Gastrocnemius medialis (tissue), 4 donors: ENCODE results near the gene REEP1. TPM values are rescaled to one million over a fixed set of nuclear protein-coding genes. Genes with fewer than 3 reads are reported as not detected.

ENCODE experiments used
- ATAC-seq, 2 donors: fragments of 150-250 bp; one replicate each; pipeline ENCODE4 v1.9.1; 2016
- DNase-seq, 2 donors: peaks; one replicate each; pipeline ENCODE4 v3.0.0-alpha.2; 2019
- H3K27ac ChIP-seq, 4 donors: fragments of 200-600 bp; sonication (generic); 1 replicate in 1 of 4; 2 replicates in 3 of 4; pipeline ENCODE4 v1.5.1; 2016 to 2018; ENCODE audit warnings: mild to moderate bottlenecking in 2 of 4, moderate library complexity in 1 of 4
- H3K27me3 ChIP-seq, 3 donors: fragments of 200-600 bp; sonication (generic) in 2 of 3; 1 replicate in 1 of 3; 2 replicates in 2 of 3; pipeline versions ENCODE4 v1.5.1 to v1.6.0; 2016 to 2019; ENCODE audit warnings: mild to moderate bottlenecking in 1 of 3, moderate library complexity in 1 of 3
- H3K36me3 ChIP-seq, 2 donors: fragments of 200-600 bp; sonication (generic) in 1 of 2; one replicate each; pipeline ENCODE4 v1.5.1; 2017 to 2018
- H3K4me1 ChIP-seq, 2 donors: fragments of 200-600 bp; sonication (generic) in 1 of 2; one replicate each; pipeline ENCODE4 v1.5.1; 2016 to 2017; ENCODE audit warnings: mild to moderate bottlenecking in 2 of 2
- H3K4me3 ChIP-seq, 4 donors: fragments of 200-600 bp; sonication (generic) in 3 of 4; 1 replicate in 1 of 4; 2 replicates in 3 of 4; pipeline ENCODE4 v1.5.1; 2016 to 2019; ENCODE audit warnings: mild to moderate bottlenecking in 2 of 4
- H3K9me3 ChIP-seq, 3 donors: fragments of 200-600 bp; sonication (generic) in 2 of 3; 1 replicate in 1 of 3; 2 replicates in 2 of 3; pipeline ENCODE4 v1.5.1; 2016 to 2019
- POLR2A ChIP-seq, 2 donors: fragments of 450-650 bp; IDR thresholded peaks; one replicate each; pipeline ENCODE4 v1.6.1; 2017; ENCODE audit warnings: antibody characterized with exemption in 2 of 2, mild to moderate bottlenecking in 2 of 2, moderate library complexity in 2 of 2
- in situ Hi-C, 4 donors: fragments of 200-750 bp; cut with MboI; loops; one replicate each; pipeline versions ENCODE4 v1.15.0 to v1.8.0; 2017; ENCODE audit warnings: low sequenced_read_pairs in 4 of 4
- intact Hi-C: fragments of 100-400 bp; cut with DNase I; formaldehyde crosslinking; loops from one replicate; pipeline ENCODE4 v1.15.1; 2023; ENCODE audit warnings: low total_unique reads
- total RNA-seq, 4 donors: library from RNA; depleted of rRNA; stranded (reverse); fragments of >200 nt; gene quantifications; one replicate each; pipeline versions ENCODE4 v1.1.0 to v1.2.3, GENCODE V29; 2016
- TF ChIP-seq, protein P1 (sequence below), 5 experiments: fragments of 450-650 bp in 3 of 5; fragments of 200-600 bp in 2 of 5; sonication (generic) in 2 of 5; IDR thresholded peaks in 4 of 5; conservative IDR thresholded peaks in 1 of 5; 1 replicate in 4 of 5; 2 replicates in 1 of 5; pipeline ENCODE4 v1.5.1; 2016 to 2019; ENCODE audit warnings: antibody characterized with exemption in 5 of 5, mild to moderate bottlenecking in 3 of 5, moderate library complexity in 3 of 5

Gene REEP1
- total RNA-seq, 4 donors from 2014 or later, result 4.2 to 16.0 (median 6.3) TPM

DNA sequence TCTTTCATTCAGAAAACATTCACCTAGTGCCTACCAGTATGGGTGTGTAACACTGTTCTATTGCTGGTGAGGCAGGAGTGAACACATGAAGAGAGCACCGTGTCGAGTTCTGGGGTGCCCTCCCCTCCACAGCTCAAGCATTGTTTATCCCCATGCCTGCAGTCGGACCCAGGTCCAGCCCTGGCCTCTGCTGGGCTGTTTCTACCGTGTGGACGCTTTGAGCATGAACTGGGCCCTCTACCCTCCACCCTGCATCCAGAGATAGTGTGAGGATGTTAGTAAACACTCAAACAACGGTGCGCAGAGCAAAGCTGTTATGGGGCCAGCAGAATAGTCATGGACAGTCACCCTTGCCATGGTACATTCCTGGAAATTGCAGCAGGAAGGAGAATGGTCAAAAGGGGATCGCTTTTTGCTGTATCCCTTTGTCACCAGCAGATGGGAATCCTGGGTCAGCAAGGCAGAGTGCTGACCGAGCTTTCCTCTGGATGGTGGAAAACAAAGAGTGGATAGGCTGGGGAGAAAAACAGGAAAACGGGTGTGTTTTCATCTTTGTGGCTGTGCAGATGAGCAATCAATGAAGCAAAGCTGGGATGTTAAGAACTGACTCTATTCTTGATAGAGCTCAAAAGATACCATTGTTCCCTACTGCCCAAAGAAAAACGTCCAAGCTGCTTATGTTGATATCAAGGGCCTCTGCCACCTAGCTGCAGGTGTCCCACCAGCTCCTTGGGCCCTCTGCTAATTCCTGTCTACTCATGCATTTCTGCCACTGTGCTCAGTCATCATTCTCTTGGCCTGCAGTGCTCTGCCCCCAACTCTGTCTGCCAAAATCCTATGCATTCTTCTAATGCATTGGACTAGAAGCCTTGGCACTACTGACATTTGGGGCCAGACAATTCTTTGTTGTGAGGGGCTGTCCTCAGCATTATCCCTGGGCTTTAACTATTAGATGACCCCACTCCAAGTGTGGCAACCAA is 38.7 kb downstream of the REEP1 start:
- TF ChIP-seq POLR2A (IDR thresholded peaks at IDR 0.05), result no peak
- TF ChIP-seq, protein P1, sequence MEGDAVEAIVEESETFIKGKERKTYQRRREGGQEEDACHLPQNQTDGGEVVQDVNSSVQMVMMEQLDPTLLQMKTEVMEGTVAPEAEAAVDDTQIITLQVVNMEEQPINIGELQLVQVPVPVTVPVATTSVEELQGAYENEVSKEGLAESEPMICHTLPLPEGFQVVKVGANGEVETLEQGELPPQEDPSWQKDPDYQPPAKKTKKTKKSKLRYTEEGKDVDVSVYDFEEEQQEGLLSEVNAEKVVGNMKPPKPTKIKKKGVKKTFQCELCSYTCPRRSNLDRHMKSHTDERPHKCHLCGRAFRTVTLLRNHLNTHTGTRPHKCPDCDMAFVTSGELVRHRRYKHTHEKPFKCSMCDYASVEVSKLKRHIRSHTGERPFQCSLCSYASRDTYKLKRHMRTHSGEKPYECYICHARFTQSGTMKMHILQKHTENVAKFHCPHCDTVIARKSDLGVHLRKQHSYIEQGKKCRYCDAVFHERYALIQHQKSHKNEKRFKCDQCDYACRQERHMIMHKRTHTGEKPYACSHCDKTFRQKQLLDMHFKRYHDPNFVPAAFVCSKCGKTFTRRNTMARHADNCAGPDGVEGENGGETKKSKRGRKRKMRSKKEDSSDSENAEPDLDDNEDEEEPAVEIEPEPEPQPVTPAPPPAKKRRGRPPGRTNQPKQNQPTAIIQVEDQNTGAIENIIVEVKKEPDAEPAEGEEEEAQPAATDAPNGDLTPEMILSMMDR (IDR thresholded peaks at IDR 0.05 in 4 of 5, conservative IDR thresholded peaks at IDR 0.05 in 1 of 5), result peak in 4 of 5 experiments; percentile 5 to 47 (median 30)
- no peaks in the 10 kb centered on the region for H3K36me3 ChIP-seq
- ATAC-seq (peak; percentile 48 to 51), DNase-seq (no peak)
- intact Hi-C loops (no loop called here), in situ Hi-C loops (no loop called here)
- no peaks in the 10 kb centered on the region for H3K9me3 ChIP-seq
- H3K4me1 ChIP-seq, result peaks cover 36 to 37% of the 10 kb centered on the region in 2 donors
- no peaks in the 10 kb centered on the region for H3K27me3 ChIP-seq
- H3K27ac ChIP-seq, result peak overlapping the region in 3 of 4 donors; percentile 8 to 56 (median 38)
- no peak overlapping the region for H3K4me3 ChIP-seq

DNA sequence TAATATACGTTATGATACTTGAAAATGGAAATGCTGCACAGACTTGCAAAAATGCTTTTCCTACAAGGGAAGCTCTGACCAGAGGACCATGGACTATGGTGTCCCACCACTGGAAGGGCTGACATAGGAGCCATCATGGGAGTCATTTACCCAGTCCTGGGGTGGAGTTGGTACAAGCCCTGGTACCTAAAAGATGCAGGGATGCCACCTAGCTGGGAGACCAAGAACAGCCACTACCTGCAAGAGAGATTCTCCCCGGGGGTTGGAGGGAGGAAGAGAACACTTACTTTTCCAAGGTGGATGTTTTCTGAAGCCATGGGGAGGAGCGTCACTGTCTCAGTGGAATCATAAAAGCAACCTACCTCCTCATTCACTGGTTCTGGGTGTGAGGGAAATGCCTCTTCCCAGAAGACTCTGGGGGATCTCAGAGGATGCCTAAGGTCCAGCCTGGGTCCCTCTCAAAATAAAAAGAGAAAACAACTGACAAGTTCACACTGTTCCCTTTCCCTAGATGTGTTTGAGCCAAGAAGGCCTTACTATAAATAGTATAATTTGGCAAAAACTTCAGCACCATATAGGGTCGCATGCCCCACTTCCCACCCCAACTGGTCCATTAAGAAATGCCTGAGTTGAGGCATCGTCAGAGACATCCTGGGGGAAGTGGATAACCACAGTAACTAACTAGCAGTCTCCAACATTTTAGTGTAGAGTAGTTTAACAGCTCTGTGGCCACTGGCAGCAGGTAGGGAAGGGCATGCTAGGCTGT is 39.9 kb downstream of the REEP1 start:
- Histone ChIP-seq H3K4me1 (peaks cover 44 to 47% of the 10 kb centered on the region in 2 donors), H3K9me3 (no peaks in the 10 kb centered on the region), H3K36me3 (no peaks in the 10 kb centered on the region), H3K27ac (peak overlapping the region in 3 of 4 donors; percentile 8 to 56 (median 38)), H3K27me3 (no peaks in the 10 kb centered on the region), H3K4me3 (no peak overlapping the region)
- DNase-seq (no peak), ATAC-seq (peak; percentile 48 to 50)
- in situ Hi-C loops, result no loop called here
- no peak for TF ChIP-seq POLR2A (IDR thresholded peaks at IDR 0.05)
- TF ChIP-seq, protein P1 (IDR thresholded peaks at IDR 0.05 in 4 of 5, conservative IDR thresholded peaks at IDR 0.05 in 1 of 5), result peak in 2 of 5 experiments; percentile 27 to 38
- intact Hi-C loops, result loop anchor here (2.0 kb wide), 1 partner anchor 77 kb away; no protein-coding TSS in a partner anchor

DNA sequence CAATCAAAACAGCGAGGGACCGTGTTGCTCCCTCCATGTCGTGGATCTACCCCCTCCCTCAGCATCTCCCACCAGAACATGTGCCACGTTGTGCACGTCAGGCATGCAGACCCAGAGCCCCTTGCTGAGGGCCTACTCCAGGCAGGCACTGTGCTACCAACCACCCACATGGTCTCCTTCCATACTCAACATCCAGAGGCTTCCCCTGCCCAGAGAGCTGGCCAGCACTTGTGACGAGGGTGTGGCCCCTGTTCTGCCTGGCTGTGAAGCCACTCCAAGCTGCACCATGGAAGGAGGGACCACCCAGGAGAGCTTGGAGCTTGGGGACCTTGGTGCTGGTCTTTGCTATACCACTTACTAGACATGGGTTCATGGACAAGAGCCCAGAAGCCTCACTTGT is 40.5 kb downstream of the REEP1 start:
- ATAC-seq, result no peak
- no peaks in the 10 kb centered on the region for H3K27me3 ChIP-seq
- H3K27ac ChIP-seq, result peak overlapping the region in 1 of 4 donors; percentile 16
- H3K4me3 ChIP-seq, result no peak overlapping the region
- peaks cover 44% of the 10 kb centered on the region in 2 donors for H3K4me1 ChIP-seq
- no peak for TF ChIP-seq POLR2A (IDR thresholded peaks at IDR 0.05)
- TF ChIP-seq, protein P1 (IDR thresholded peaks at IDR 0.05 in 4 of 5, conservative IDR thresholded peaks at IDR 0.05 in 1 of 5), result no peak
- intact Hi-C loops (loop anchor here (2.0 kb wide), 1 partner anchor 76 kb away; no protein-coding TSS in a partner anchor), in situ Hi-C loops (no loop called here)
- no peaks in the 10 kb centered on the region for H3K36me3 ChIP-seq
- DNase-seq, result no peak
- no peaks in the 10 kb centered on the region for H3K9me3 ChIP-seq

DNA sequence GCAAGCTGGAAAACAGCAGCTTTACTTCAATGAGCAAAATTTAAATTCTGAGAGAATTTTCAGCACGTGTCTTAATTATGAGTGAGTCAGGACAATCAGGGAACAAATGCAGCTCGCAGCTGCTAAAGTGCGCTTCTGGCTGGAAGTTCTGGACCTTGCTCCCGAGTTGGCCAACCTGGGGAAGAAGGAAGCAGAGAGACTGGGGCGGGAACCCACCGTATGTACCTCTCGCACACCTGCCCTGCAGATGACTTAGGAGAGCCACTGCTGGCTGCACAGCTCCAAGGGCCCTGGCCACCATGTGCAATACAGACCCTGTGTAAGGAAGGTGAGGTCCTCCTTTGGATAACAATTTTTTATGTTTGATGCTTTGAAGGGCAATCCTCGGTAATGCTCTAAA is 42.4 kb downstream of the REEP1 start:
- DNase-seq (no peak), ATAC-seq (no peak)
- Histone ChIP-seq H3K36me3 (no peaks in the 10 kb centered on the region), H3K4me3 (no peak overlapping the region), H3K27me3 (no peaks in the 10 kb centered on the region), H3K4me1 (peaks cover 55% of the 10 kb centered on the region in 2 donors), H3K27ac (no peak overlapping the region), H3K9me3 (no peaks in the 10 kb centered on the region)
- no peak for TF ChIP-seq POLR2A (IDR thresholded peaks at IDR 0.05)
- TF ChIP-seq, protein P1 (IDR thresholded peaks at IDR 0.05 in 4 of 5, conservative IDR thresholded peaks at IDR 0.05 in 1 of 5), result no peak
- in situ Hi-C loops (no loop called here), intact Hi-C loops (no loop called here)
